Peyer's patch (tissue), 4 donors: ENCODE data around the gene APH1B.

Source experiments
- POLR2A ChIP-seq, 2 donors: fragments of 450-650 bp; IDR thresholded peaks; one replicate each; pipeline ENCODE4 v1.5.1; 2017; ENCODE audit warnings: antibody characterized with exemption in 2 of 2, mild to moderate bottlenecking in 2 of 2, moderate library complexity in 2 of 2
- TF ChIP-seq, protein P1 (sequence below), 6 experiments: fragments of 450-650 bp in 4 of 6; fragments of 200-600 bp in 2 of 6; sonication (generic) in 1 of 6; IDR thresholded peaks; one replicate each; pipeline ENCODE4 v1.5.1; 2017 to 2019; ENCODE audit warnings: antibody characterized with exemption in 6 of 6, mild to moderate bottlenecking in 3 of 6, moderate library complexity in 1 of 6

DNA sequence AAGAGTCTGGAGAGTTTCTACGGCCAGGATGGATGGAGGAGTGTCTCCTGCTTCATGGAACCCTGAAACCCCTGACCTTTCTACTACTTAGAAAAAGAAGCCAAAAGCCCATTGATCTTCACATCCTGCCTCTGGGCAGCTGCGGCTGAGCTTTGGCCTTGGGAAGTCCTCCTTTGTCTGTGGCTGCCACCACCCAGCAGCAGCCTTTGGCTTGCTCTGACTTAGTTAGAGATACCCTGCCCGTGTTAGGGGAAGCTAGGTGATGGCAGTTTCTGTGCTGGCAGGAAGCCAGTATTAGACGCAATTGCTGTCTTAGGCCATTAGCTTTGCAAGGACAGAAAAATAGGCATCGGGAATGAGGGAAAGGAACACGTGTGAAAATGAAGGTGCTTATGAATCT, 18.8 kb downstream of the APH1B start:
- TF ChIP-seq, protein P1, sequence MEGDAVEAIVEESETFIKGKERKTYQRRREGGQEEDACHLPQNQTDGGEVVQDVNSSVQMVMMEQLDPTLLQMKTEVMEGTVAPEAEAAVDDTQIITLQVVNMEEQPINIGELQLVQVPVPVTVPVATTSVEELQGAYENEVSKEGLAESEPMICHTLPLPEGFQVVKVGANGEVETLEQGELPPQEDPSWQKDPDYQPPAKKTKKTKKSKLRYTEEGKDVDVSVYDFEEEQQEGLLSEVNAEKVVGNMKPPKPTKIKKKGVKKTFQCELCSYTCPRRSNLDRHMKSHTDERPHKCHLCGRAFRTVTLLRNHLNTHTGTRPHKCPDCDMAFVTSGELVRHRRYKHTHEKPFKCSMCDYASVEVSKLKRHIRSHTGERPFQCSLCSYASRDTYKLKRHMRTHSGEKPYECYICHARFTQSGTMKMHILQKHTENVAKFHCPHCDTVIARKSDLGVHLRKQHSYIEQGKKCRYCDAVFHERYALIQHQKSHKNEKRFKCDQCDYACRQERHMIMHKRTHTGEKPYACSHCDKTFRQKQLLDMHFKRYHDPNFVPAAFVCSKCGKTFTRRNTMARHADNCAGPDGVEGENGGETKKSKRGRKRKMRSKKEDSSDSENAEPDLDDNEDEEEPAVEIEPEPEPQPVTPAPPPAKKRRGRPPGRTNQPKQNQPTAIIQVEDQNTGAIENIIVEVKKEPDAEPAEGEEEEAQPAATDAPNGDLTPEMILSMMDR (IDR thresholded peaks at IDR 0.05) = no peak
- TF ChIP-seq POLR2A (IDR thresholded peaks at IDR 0.05) = no peak
